ENCODE results near the gene EXOSC2. TPM values are rescaled to one million over a fixed set of nuclear protein-coding genes. Genes with fewer than 3 reads are reported as not detected.

The EXOSC2 gene
- total RNA-seq, 4 donors from 2014 or later, result 2.2 to 17.1 (median 15.8) TPM

DNA sequence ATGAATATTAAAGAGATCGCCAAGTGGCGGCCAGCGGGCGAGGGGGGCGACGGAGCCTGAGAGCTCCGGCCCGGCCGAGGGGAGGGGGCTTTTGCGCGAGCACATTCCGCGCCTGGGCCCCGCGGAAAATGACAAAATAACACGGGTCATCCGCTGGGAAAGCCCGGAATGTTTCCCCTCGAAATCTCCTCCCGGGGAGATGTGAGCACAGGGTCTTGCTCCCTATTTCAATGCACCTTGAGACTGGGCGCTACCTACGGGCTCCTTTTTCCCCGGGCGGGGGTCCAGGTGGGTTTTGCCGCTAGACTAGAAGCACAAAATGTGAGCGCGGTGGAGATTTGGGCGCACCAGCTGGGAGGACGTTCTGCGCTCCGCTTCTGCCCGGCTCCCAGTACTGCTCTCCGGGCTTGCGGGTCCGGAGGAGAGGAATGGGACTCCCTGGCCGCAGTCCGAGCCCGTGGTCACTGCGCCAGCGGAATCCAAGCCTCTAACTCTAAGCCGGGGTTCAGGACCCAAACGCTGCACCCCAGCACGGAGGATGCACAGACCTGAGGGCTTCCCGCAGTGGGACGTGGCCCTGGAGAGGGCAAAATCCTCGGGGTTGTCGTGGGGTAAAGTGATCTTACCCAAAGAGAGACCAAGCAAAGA lies 32.0 kb upstream of the EXOSC2 start:
- Histone ChIP-seq H3K36me3 (no peaks in the 10 kb centered on the region), H3K4me3 (peak overlapping the region in 1 of 4 donors; percentile 34), H3K9me3 (no peaks in the 10 kb centered on the region), H3K4me1 (peaks cover 21 to 69% (median 54%) of the 10 kb centered on the region in 4 donors), H3K27me3 (peaks cover 100% of the 10 kb centered on the region), H3K27ac (no peak overlapping the region)
- in situ Hi-C loops (cut with MboI; ENCODE audit: low pct_ligation_motif_present in 1 of 4, low pct_unique_long_range_greater_than_20kb in 1 of 4, low sequenced_read_pairs in 3 of 4), result no loop called here
- no peak for DNase-seq
- TF ChIP-seq EP300 (IDR thresholded peaks at IDR 0.05; ENCODE audit: low read depth), result no peak
- TF ChIP-seq, protein P1, sequence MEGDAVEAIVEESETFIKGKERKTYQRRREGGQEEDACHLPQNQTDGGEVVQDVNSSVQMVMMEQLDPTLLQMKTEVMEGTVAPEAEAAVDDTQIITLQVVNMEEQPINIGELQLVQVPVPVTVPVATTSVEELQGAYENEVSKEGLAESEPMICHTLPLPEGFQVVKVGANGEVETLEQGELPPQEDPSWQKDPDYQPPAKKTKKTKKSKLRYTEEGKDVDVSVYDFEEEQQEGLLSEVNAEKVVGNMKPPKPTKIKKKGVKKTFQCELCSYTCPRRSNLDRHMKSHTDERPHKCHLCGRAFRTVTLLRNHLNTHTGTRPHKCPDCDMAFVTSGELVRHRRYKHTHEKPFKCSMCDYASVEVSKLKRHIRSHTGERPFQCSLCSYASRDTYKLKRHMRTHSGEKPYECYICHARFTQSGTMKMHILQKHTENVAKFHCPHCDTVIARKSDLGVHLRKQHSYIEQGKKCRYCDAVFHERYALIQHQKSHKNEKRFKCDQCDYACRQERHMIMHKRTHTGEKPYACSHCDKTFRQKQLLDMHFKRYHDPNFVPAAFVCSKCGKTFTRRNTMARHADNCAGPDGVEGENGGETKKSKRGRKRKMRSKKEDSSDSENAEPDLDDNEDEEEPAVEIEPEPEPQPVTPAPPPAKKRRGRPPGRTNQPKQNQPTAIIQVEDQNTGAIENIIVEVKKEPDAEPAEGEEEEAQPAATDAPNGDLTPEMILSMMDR (IDR thresholded peaks at IDR 0.05), result no peak
- TF ChIP-seq POLR2AphosphoS5 (IDR thresholded peaks at IDR 0.05), result no peak
- TF ChIP-seq POLR2A (IDR thresholded peaks at IDR 0.05), result no peak
- intact Hi-C loops (cut with DNase I; ENCODE audit: low total_unique reads), result no loop called here
- WGBS, 2 donors (ENCODE audit: low coverage in 1 of 2), result 17 to 40% methylated on average over 1 to 46 of the region's 47 CpGs

DNA sequence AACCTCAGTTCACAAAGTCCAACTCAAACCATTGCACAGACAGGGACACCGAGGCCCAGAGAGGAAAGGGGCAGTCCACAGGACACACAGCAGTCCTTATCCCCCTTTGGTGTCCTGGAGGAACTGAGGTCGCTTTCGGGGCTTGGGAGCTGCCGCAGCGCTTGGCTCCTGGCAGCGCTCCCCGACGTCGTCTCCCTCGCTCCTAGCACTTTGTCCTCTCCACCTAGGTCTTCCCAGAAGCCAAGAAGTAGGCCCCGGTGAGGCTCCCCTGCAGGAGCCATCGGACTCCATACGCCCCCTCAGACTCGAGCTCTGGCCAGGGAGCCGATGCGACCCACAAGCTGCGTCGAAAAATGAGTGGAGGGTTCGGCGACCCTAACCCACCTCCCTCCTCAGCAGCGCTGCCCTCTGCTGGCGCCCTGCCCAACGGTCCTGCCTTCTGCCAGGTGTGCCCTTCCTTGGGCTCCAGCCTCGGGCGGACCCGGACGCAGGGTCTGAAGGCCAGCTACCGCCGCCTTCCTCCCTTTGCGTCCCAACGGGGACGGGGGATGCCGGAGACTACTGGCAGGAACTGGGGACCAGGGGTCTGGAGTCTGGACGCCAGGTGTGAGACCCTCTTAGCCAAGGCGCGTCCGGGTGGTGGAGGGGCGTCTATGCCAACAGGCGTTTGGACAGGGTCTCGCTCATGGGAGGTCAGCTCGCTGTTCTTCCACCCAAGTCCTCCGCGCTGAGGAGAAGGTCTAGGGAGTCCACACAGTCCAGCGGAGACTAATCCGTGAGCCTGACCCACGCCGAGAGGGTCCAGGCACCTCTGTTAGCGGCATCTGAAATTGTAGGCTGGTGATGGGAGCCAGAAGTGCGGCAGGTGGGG lies 31.2 kb upstream of the EXOSC2 start:
- Histone ChIP-seq H3K4me1 (peaks cover 21 to 69% (median 55%) of the 10 kb centered on the region in 4 donors), H3K4me3 (no peak overlapping the region), H3K27ac (no peak overlapping the region), H3K36me3 (no peaks in the 10 kb centered on the region), H3K9me3 (no peaks in the 10 kb centered on the region), H3K27me3 (peaks cover 100% of the 10 kb centered on the region)
- intact Hi-C loops (cut with DNase I; ENCODE audit: low total_unique reads) (no loop called here), in situ Hi-C loops (cut with MboI; ENCODE audit: low pct_ligation_motif_present in 1 of 4, low pct_unique_long_range_greater_than_20kb in 1 of 4, low sequenced_read_pairs in 3 of 4) (no loop called here)
- TF ChIP-seq POLR2A (IDR thresholded peaks at IDR 0.05), result no peak
- TF ChIP-seq, protein P1 (IDR thresholded peaks at IDR 0.05), result no peak
- no peak for TF ChIP-seq EP300 (IDR thresholded peaks at IDR 0.05; ENCODE audit: low read depth)
- TF ChIP-seq POLR2AphosphoS5 (IDR thresholded peaks at IDR 0.05), result no peak
- no peak for DNase-seq
- 17% methylated on average over 48 of the region's 49 CpGs; no CpG with 5 or more reads in 1 of the 2 donors for WGBS, 2 donors (ENCODE audit: low coverage in 1 of 2)

DNA sequence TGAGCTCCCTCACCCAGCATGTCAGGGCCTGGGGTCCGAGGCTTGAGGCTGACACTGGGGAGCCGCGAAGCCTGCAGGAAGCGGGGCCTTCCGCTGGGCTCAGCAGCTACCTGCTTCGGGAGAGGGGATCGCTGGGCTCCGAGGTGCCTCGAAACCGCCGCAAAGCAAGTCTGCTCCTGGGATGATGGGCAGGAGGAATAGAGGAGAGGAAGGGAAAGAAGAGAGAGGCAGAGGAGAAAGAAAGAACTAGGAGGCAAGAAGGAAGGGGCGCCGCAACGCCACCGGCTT lies 30.7 kb upstream of the EXOSC2 start:
- DNase-seq, result no peak
- H3K36me3 ChIP-seq, result no peaks in the 10 kb centered on the region
- WGBS, 2 donors (ENCODE audit: low coverage in 1 of 2), result 12% methylated on average over 15 of the region's 15 CpGs; no CpG with 5 or more reads in 1 of the 2 donors
- H3K4me3 ChIP-seq, result peak overlapping the region in 1 of 4 donors; percentile 23
- TF ChIP-seq, protein P1 (IDR thresholded peaks at IDR 0.05), result no peak
- TF ChIP-seq EP300 (IDR thresholded peaks at IDR 0.05; ENCODE audit: low read depth), result no peak
- in situ Hi-C loops (cut with MboI; ENCODE audit: low pct_ligation_motif_present in 1 of 4, low pct_unique_long_range_greater_than_20kb in 1 of 4, low sequenced_read_pairs in 3 of 4), result no loop called here
- intact Hi-C loops (cut with DNase I; ENCODE audit: low total_unique reads), result no loop called here
- no peak overlapping the region for H3K27ac ChIP-seq
- H3K9me3 ChIP-seq, result no peaks in the 10 kb centered on the region
- peaks cover 100% of the 10 kb centered on the region for H3K27me3 ChIP-seq
- peaks cover 21 to 69% (median 55%) of the 10 kb centered on the region in 4 donors for H3K4me1 ChIP-seq

DNA sequence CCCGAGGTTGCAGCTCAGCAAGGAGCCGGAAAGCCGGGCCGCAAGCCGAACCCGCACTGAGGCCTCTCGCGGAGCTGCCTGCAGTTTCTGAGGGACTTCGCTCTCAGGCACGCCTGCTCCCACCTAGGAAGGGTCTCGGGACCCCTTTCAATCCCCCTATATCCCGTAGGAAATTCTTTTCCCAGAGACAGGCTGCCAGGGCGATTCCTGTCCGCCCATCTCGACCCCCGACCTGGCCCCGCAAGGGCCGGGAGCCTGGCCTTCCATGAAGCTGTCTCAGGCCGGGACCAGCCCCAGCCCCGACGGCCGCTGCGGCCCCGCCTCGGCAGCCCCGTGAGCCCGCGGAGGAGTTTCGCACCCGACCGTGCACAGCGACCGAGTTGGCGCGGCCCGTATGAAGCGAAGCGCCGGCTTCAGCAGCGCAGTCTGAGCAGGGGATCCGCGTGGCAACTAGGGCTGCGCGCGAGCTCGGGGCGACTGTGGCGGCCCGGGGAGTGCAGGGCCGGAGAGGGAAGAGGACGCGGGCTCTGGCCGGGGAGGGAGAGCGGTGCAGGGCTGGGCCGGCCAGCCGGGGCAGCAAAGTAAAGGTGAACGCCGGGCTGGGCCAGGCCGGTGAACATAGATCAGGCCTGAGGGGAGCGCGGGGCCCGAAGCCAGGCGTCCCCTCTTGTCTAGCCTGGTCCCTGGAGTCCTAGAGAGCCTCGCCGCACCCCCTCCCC lies 30.2 kb upstream of the EXOSC2 start:
- intact Hi-C loops (cut with DNase I; ENCODE audit: low total_unique reads) (no loop called here), in situ Hi-C loops (cut with MboI; ENCODE audit: low pct_ligation_motif_present in 1 of 4, low pct_unique_long_range_greater_than_20kb in 1 of 4, low sequenced_read_pairs in 3 of 4) (no loop called here)
- Histone ChIP-seq H3K27ac (no peak overlapping the region), H3K27me3 (peaks cover 100% of the 10 kb centered on the region), H3K9me3 (no peaks in the 10 kb centered on the region), H3K4me1 (peaks cover 21 to 69% (median 55%) of the 10 kb centered on the region in 4 donors), H3K36me3 (no peaks in the 10 kb centered on the region), H3K4me3 (peak overlapping the region in 1 of 4 donors; percentile 23)
- 7% methylated on average over 27 of the region's 65 CpGs; no CpG with 5 or more reads in 1 of the 2 donors for WGBS, 2 donors (ENCODE audit: low coverage in 1 of 2)
- TF ChIP-seq, protein P1 (IDR thresholded peaks at IDR 0.05), result no peak
- TF ChIP-seq POLR2AphosphoS5 (IDR thresholded peaks at IDR 0.05) (no peak), EP300 (IDR thresholded peaks at IDR 0.05; ENCODE audit: low read depth) (no peak), POLR2A (IDR thresholded peaks at IDR 0.05) (no peak)
- DNase-seq, result no peak
